K562 (cell line): ENCODE measurements around the gene TMCC2. TPM values are rescaled to one million over a fixed set of nuclear protein-coding genes. Genes with fewer than 3 reads are reported as not detected.

ENCODE experiments used
- HMG20B ChIP-seq: fragments of 250-450 bp; sonication (Bioruptor Pico); IDR thresholded peaks from 2 replicates; pipeline ENCODE4 v1.5.0; 2021; ENCODE audit warnings: mild to moderate bottlenecking
- MEF2D ChIP-seq: conservative IDR thresholded peaks from 2 replicates; pipeline ENCODE4 v1.6.1; 2016; ENCODE audit warnings: low read depth, missing genetic modification characterization, missing compliant biosample characterization
- ZC3H4 ChIP-seq: sonication (generic); formaldehyde crosslinking; IDR thresholded peaks from 2 replicates; pipeline ENCODE4 v1.9.0; 2021; ENCODE audit warnings: missing genetic modification reagents, borderline replicate concordance
- ZNF707 ChIP-seq: fragments of 250-450 bp; sonication (Bioruptor Pico); conservative IDR thresholded peaks from 2 replicates; pipeline ENCODE4 v1.8.0; 2022; ENCODE audit warnings: inconsistent platforms, mild to moderate bottlenecking, moderate library complexity
- polyA plus RNA-seq, 8 experiments: library from polyadenylated mRNA; depleted of rRNA in 4 of 8; stranded (reverse) in 5 of 8; unstranded in 3 of 8; fragments of >200 nt; fragmentation: Nextera tagmentation in 2 of 8; fragmentation: Illumina TruSeq in 1 of 8; extraction: Ambion mirVana in 2 of 8; extraction: Trizol in 1 of 8; gene quantifications; 2 replicates each; pipeline versions ENCODE4 v1.2.1 to v1.2.3, GENCODE V29; 2011 to 2014; ENCODE audit warnings: inconsistent platforms in 1 of 8, missing spikeins in 1 of 8
- total RNA-seq, 7 experiments: library from RNA; depleted of rRNA in 6 of 7; stranded (reverse); fragments of >200 nt in 6 of 7; fragmentation: Illumina TruSeq in 2 of 7; extraction: Trizol in 2 of 7; gene quantifications; 2 replicates each; pipeline versions ENCODE4 v1.2.1 to v1.2.3, GENCODE V29; 2011 to 2021; ENCODE audit warnings: low replicate concordance in 1 of 7
- TF ChIP-seq, protein P1 (sequence below): sonication (generic); formaldehyde crosslinking; IDR thresholded peaks from 2 replicates; pipeline ENCODE4 v1.8.1; 2022; ENCODE audit warnings: missing genetic modification reagents
- TF ChIP-seq, protein P2 (sequence below): fragments of 450-650 bp; IDR thresholded peaks from 2 replicates; pipeline ENCODE4 v1.6.1; 2017; ENCODE audit warnings: antibody characterized with exemption, mild to moderate bottlenecking
- TF ChIP-seq, protein P3 (sequence below): fragments of 250-450 bp; sonication (Bioruptor Pico); IDR thresholded peaks from 2 replicates; pipeline ENCODE4 v1.8.0; 2021; ENCODE audit warnings: borderline replicate concordance, mild to moderate bottlenecking, moderate library complexity; ENCODE audit not compliant: poor library complexity, severe bottlenecking
- TF ChIP-seq, protein P4 (sequence below): sonication (generic); formaldehyde crosslinking; IDR thresholded peaks from 2 replicates; pipeline ENCODE4 v1.8.0; 2022; ENCODE audit warnings: missing genetic modification reagents, mild to moderate bottlenecking, moderate library complexity, borderline replicate concordance
- TF ChIP-seq, protein P5 (sequence below), 2 experiments: fragments of 450-650 bp; formaldehyde crosslinking in 1 of 2; IDR thresholded peaks; 2 replicates each; pipeline versions ENCODE4 v1.4.0 to v1.6.1; 2014 to 2020; ENCODE audit warnings: mild to moderate bottlenecking in 2 of 2, borderline replicate concordance in 1 of 2, low read depth in 1 of 2

The TMCC2 gene
- total and polyA plus RNA-seq, 9 of the 15 experiments (the other 6 are each of a cell fraction or from before 2014, with no cell fraction given), result 0.06 to 1.8 (median 0.98) TPM

DNA sequence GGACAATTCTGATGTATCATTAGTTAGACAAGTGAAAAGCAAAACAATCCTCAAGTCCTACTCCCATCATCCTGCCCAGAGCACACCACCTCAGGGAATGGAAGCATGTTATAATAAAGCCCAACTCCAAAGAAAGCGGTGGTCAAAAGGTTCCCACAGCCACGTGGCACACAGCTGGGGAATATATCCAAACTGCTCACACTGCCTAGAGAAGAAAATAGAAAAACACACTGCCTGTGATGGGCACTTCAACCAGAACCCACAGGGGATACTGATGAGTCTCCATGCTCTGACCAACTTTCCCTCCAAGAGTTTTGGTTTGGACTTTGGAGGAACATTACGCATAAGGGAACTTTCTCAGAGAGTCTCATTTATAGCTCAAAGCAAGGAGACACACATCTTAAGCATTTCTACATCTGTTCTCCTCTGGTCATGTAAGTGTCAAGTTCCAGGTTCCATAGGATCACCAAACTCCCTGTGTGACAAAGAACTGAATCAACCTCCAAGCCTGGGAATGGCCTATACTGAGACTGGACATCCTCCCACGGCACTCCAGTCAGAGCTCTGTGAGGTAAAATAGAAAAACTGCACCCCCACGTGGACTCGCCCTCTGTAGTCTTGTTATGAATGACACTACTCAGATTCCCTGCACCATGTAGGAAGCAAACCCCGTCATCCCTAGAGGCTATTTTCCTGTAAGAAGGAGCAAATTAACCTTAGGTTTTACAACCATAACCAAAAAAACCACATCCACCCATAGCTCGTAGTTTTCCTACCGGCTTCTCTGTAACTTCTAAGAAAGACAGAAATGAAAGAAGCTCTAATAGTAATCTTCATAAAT is 28.4 kb upstream of the TMCC2 start (continued):
- TF ChIP-seq HMG20B (CRISPR knock-in tag) (no peak), ZNF707 (CRISPR knock-in tag) (no peak), MEF2D (tag) (0 out of 2 replicates have a peak, but pooled peaks have one; percentile 8), ZC3H4 (CRISPR knock-in tag) (no peak)
- TF ChIP-seq, protein P1, sequence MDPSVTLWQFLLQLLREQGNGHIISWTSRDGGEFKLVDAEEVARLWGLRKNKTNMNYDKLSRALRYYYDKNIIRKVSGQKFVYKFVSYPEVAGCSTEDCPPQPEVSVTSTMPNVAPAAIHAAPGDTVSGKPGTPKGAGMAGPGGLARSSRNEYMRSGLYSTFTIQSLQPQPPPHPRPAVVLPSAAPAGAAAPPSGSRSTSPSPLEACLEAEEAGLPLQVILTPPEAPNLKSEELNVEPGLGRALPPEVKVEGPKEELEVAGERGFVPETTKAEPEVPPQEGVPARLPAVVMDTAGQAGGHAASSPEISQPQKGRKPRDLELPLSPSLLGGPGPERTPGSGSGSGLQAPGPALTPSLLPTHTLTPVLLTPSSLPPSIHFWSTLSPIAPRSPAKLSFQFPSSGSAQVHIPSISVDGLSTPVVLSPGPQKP (CRISPR knock-in tag), result no peak
- TF ChIP-seq, protein P2, sequence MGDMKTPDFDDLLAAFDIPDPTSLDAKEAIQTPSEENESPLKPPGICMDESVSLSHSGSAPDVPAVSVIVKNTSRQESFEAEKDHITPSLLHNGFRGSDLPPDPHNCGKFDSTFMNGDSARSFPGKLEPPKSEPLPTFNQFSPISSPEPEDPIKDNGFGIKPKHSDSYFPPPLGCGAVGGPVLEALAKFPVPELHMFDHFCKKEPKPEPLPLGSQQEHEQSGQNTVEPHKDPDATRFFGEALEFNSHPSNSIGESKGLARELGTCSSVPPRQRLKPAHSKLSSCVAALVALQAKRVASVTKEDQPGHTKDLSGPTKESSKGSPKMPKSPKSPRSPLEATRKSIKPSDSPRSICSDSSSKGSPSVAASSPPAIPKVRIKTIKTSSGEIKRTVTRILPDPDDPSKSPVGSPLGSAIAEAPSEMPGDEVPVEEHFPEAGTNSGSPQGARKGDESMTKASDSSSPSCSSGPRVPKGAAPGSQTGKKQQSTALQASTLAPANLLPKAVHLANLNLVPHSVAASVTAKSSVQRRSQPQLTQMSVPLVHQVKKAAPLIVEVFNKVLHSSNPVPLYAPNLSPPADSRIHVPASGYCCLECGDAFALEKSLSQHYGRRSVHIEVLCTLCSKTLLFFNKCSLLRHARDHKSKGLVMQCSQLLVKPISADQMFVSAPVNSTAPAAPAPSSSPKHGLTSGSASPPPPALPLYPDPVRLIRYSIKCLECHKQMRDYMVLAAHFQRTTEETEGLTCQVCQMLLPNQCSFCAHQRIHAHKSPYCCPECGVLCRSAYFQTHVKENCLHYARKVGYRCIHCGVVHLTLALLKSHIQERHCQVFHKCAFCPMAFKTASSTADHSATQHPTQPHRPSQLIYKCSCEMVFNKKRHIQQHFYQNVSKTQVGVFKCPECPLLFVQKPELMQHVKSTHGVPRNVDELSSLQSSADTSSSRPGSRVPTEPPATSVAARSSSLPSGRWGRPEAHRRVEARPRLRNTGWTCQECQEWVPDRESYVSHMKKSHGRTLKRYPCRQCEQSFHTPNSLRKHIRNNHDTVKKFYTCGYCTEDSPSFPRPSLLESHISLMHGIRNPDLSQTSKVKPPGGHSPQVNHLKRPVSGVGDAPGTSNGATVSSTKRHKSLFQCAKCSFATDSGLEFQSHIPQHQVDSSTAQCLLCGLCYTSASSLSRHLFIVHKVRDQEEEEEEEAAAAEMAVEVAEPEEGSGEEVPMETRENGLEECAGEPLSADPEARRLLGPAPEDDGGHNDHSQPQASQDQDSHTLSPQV, result 0 out of 2 replicates have a peak, but pooled peaks have one; percentile 47
- TF ChIP-seq, protein P3, sequence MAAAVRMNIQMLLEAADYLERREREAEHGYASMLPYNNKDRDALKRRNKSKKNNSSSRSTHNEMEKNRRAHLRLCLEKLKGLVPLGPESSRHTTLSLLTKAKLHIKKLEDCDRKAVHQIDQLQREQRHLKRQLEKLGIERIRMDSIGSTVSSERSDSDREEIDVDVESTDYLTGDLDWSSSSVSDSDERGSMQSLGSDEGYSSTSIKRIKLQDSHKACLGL, result no peak
- TF ChIP-seq, protein P4, sequence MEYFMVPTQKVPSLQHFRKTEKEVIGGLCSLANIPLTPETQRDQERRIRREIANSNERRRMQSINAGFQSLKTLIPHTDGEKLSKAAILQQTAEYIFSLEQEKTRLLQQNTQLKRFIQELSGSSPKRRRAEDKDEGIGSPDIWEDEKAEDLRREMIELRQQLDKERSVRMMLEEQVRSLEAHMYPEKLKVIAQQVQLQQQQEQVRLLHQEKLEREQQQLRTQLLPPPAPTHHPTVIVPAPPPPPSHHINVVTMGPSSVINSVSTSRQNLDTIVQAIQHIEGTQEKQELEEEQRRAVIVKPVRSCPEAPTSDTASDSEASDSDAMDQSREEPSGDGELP (CRISPR knock-in tag), result no peak
- TF ChIP-seq, protein P5, sequence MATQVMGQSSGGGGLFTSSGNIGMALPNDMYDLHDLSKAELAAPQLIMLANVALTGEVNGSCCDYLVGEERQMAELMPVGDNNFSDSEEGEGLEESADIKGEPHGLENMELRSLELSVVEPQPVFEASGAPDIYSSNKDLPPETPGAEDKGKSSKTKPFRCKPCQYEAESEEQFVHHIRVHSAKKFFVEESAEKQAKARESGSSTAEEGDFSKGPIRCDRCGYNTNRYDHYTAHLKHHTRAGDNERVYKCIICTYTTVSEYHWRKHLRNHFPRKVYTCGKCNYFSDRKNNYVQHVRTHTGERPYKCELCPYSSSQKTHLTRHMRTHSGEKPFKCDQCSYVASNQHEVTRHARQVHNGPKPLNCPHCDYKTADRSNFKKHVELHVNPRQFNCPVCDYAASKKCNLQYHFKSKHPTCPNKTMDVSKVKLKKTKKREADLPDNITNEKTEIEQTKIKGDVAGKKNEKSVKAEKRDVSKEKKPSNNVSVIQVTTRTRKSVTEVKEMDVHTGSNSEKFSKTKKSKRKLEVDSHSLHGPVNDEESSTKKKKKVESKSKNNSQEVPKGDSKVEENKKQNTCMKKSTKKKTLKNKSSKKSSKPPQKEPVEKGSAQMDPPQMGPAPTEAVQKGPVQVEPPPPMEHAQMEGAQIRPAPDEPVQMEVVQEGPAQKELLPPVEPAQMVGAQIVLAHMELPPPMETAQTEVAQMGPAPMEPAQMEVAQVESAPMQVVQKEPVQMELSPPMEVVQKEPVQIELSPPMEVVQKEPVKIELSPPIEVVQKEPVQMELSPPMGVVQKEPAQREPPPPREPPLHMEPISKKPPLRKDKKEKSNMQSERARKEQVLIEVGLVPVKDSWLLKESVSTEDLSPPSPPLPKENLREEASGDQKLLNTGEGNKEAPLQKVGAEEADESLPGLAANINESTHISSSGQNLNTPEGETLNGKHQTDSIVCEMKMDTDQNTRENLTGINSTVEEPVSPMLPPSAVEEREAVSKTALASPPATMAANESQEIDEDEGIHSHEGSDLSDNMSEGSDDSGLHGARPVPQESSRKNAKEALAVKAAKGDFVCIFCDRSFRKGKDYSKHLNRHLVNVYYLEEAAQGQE (IDR thresholded peaks at IDR 0.05; ENCODE audit: borderline replicate concordance), result peak; percentile 37; the same call in 1 of the 2 replicates
- TF ChIP-seq, protein P5 (CRISPR knock-in tag; IDR thresholded peaks at IDR 0.05; ENCODE audit: low read depth), result no peak
